GM10266 (cell line): ENCODE measurements around the gene ZNRF1.

Source experiments
- DNase-seq: peaks from one replicate; pipeline ENCODE4 v3.0.0; 2012; ENCODE audit errors: extremely low spot score
- TF ChIP-seq, protein P1 (sequence below): IDR thresholded peaks from 2 replicates; pipeline ENCODE4 v1.5.1; 2012; ENCODE audit warnings: mild to moderate bottlenecking, low read depth; ENCODE audit not compliant: control insufficient read depth, insufficient read depth; ENCODE audit errors: missing control alignments

The ZNRF1 gene

DNA sequence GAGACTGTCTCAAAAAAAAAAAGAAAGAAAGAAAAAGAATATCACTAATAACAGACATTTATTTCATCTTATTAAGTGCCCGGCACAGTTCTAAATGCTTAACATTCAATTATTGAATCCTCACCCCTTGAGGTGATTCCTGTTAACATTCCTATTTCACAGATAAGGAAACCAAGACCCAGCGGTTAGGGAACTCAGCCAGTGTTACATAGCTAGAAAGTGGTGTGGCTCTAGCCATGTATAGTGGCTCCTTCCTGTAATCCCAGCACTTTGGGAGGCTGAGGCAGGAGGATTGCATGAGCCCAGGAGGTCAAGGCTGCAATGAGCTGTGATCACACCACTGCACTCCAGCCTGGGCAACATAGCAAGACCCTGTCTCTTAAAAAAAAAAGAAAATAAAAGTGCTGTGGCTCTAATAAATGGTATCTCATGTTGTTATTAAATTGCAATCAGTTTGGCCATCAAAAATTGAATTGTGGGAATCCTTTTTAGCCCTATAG, 28.1 kb downstream of the ZNRF1 start:
- no peak for DNase-seq
- TF ChIP-seq, protein P1, sequence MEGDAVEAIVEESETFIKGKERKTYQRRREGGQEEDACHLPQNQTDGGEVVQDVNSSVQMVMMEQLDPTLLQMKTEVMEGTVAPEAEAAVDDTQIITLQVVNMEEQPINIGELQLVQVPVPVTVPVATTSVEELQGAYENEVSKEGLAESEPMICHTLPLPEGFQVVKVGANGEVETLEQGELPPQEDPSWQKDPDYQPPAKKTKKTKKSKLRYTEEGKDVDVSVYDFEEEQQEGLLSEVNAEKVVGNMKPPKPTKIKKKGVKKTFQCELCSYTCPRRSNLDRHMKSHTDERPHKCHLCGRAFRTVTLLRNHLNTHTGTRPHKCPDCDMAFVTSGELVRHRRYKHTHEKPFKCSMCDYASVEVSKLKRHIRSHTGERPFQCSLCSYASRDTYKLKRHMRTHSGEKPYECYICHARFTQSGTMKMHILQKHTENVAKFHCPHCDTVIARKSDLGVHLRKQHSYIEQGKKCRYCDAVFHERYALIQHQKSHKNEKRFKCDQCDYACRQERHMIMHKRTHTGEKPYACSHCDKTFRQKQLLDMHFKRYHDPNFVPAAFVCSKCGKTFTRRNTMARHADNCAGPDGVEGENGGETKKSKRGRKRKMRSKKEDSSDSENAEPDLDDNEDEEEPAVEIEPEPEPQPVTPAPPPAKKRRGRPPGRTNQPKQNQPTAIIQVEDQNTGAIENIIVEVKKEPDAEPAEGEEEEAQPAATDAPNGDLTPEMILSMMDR, result no peak

DNA sequence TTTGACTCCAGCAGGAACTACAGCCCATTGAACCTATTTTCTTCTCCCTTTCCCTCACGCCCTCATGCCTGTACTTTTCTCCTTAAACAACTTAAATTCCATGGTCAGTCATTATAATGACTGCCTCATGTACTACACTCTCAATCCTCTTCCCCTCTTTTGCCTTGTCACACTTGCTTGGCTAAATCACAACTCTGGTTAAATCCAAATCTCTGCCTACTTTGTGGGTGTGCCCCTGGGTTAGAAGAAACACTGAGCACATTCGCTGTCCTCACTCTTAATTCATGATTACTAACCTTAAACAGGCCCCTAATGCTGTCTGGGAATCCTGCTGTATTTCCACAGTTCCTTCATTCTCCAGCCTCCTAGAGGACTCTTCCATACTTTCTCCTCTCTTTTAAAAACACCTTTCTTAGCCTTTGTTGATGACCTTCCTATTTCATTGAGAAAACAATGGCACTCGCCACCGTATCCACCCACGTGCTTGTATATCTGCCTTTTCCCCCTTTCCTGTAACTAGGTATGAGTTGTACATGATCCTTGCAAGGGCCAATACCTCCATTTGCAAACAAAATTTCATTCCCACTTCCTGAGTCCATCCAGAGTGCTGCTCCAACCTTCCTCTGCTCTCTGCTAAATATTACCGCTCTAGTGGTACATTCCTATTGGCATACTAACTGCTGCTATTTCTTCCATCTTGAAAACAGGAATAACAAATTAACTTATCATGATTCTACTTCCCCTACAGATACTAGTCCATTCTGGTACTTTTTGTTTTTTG, 28.9 kb downstream of the ZNRF1 start:
- TF ChIP-seq, protein P1, result no peak
- DNase-seq, result no peak

DNA sequence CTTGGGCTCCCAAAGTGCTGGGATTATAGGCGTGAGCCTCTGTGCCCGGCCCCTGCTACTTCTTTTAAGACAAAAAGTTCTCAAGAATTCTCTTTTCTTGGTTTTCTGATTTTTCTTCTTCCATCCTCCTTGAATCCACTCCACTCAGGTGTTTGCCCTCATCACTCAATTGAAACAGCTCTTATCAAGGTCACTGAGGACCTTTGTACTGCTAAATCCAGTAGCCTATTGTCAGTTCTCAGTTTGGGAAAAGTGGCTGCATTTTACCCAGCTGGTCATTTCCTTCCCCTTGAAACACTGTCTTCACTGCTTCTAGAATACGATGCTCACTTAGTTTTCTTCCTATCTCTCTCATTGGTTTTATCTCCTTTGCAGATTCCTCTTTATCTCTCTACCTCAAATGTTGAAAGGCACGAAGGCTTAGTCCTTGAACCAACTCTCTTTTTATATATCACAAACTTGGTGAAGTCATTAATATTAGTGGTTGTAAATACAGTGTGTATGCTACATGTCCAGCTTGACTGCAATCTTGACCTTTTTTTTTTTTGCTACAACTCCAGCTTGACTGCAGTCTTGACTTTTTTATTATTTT, 29.8 kb downstream of the ZNRF1 start:
- TF ChIP-seq, protein P1, result no peak
- DNase-seq, result no peak

DNA sequence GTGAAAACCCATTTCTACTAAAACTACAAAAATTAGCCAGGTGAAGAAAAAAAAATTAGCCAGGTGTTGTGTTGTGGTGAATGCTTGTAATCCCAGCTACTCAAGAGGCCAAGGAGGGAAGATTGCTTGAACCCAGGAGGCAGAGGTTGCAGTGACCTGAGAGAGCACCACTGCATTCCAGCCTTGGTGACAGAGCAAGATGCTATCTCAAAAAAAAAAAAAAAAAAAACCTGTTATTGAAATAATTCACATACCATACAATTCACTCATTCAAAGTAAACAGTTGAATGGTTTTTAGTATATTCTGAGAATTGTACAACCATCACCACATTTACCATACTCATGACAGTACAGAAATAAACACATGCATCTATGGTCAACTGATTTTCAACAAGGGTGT, 31.0 kb downstream of the ZNRF1 start:
- TF ChIP-seq, protein P1, result no peak
- no peak for DNase-seq

DNA sequence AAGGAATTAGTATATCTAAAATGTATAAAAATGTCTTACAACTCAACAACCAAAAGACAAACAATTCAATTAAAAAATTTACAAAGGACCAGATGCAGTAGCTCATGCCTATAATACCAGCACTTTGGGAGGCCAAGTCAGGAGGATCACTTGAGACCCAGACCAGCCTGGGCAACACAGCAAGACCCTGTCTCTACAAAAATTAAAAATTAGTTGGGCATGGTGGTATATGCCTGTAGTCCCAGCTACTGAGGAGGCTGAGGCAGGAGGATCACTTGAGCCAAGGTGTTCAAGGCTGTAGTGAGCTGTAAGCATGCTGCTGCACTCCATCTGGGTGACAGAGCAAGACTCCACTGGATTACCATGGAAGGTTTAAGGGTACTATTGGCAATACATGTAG, 33.8 kb downstream of the ZNRF1 start:
- TF ChIP-seq, protein P1, result no peak

DNA sequence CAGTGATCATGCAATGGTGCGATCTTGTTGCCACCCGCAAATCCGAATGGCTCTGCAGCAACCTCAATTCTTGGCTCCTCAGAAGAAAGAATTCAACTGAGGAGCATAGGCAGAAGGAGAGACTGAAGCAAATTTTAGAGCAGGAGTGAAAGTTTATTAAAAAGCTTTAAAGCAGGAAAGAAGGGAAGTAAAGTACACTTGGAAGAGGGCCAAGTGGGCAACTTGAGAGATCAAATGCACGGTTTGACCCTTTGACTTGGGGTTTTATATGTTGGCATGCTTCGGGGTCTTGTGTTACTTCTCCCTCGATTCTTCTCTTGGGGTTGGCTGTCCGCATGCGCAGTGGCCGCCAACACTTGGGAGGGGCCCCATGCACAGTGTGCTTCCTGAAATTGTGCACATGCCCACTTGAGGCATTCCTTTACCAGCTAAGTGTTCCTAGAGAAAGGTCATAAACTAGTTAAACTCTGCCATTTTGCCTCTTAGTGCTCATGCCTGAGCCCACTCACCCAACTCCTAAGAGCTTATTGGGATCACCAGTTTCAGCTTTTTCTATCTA, 36.7 kb downstream of the ZNRF1 start:
- no peak for DNase-seq
- TF ChIP-seq, protein P1, result no peak

More for the DNA sequence above, 33.8 kb downstream of the ZNRF1 start:
- no peak for DNase-seq
